Smooth muscle cell (in vitro differentiated cells): ENCODE data around the gene STK4. TPM values are rescaled to one million over a fixed set of nuclear protein-coding genes. Genes with fewer than 3 reads are reported as not detected.
"Not testable (repeated sequence)": the region's sequence is repeated elsewhere in the genome, so short reads cannot be mapped to it uniquely, and the experiment has no call there.

ENCODE experiments used
- DNase-seq: peaks from one replicate; lab custom pipeline; 2025; ENCODE audit not compliant: unreplicated experiment; lab: John Stamatoyannopoulos, UW
- H2AFZ ChIP-seq: fragments of 200-600 bp; sonication (generic); 2 replicates; pipeline ENCODE4 v1.6.0; 2016; ENCODE audit warnings: antibody characterized with exemption, low read depth, mild to moderate bottlenecking
- H3F3A ChIP-seq: fragments of 200-600 bp; sonication (generic); 2 replicates; pipeline ENCODE4 v1.6.0; 2017; ENCODE audit warnings: antibody characterized with exemption, low read depth
- H3K27ac ChIP-seq: fragments of 200-600 bp; sonication (generic); 2 replicates; pipeline ENCODE4 v1.5.1; 2016; ENCODE audit warnings: low read depth, mild to moderate bottlenecking
- H3K27me3 ChIP-seq: fragments of 200-600 bp; sonication (generic); 2 replicates; pipeline ENCODE4 v1.6.1; 2016; ENCODE audit warnings: low read depth, mild to moderate bottlenecking
- H3K36me3 ChIP-seq: fragments of 200-600 bp; sonication (generic); 2 replicates; pipeline ENCODE4 v1.5.1; 2016; ENCODE audit warnings: low read depth
- H3K4me1 ChIP-seq: fragments of 200-600 bp; sonication (generic); 2 replicates; pipeline ENCODE4 v1.5.1; 2016; ENCODE audit warnings: low read depth
- H3K4me2 ChIP-seq: fragments of 200-600 bp; sonication (generic); 2 replicates; pipeline ENCODE4 v1.6.0; 2016; ENCODE audit warnings: mild to moderate bottlenecking
- H3K4me3 ChIP-seq: fragments of 200-600 bp; sonication (generic); 2 replicates; pipeline ENCODE4 v1.5.1; 2016; ENCODE audit warnings: mild to moderate bottlenecking
- H3K79me2 ChIP-seq: fragments of 200-600 bp; sonication (generic); 2 replicates; pipeline ENCODE4 v1.6.0; 2016; ENCODE audit warnings: low read depth, mild to moderate bottlenecking
- H3K9ac ChIP-seq: fragments of 200-600 bp; sonication (generic); 2 replicates; pipeline ENCODE4 v1.6.0; 2016; ENCODE audit warnings: low read depth
- H3K9me3 ChIP-seq: fragments of 200-600 bp; sonication (generic); replicated peaks from 2 replicates; pipeline ENCODE4 v1.5.1; 2016; ENCODE audit warnings: low read depth
- H4K20me1 ChIP-seq: fragments of 200-600 bp; sonication (generic); 2 replicates; pipeline ENCODE4 v1.6.0; 2016; ENCODE audit warnings: low read depth
- CTCF ChIP-seq: fragments of 200-600 bp; sonication (generic); IDR thresholded peaks from 2 replicates; pipeline ENCODE4 v1.5.1; 2017; ENCODE audit warnings: borderline replicate concordance, mild to moderate bottlenecking, antibody characterized with exemption; ENCODE audit not compliant: insufficient read depth, poor library complexity, severe bottlenecking
- WGBS: methylation state at CpG from one replicate; pipeline ENCODE4 v1.1.7; 2016; ENCODE audit warnings: low lambda C conversion rate; 5-methylcytosine and 5-hydroxymethylcytosine counted together
- polyA plus RNA-seq: library from polyadenylated mRNA; unstranded; fragments of >200 nt; fragmentation: Nextera tagmentation; extraction: Ambion mirVana; gene quantifications from 2 replicates; pipeline ENCODE4 v1.2.1, GENCODE V29; 2016
- total RNA-seq: library from RNA; depleted of rRNA; stranded (reverse); fragments of >200 nt; gene quantifications from 2 replicates; pipeline ENCODE4 v1.2.3, GENCODE V29; 2014

Gene STK4
- total and polyA plus RNA-seq, 2 experiments from 2014 or later, result 16.8 to 33.5 TPM

DNA sequence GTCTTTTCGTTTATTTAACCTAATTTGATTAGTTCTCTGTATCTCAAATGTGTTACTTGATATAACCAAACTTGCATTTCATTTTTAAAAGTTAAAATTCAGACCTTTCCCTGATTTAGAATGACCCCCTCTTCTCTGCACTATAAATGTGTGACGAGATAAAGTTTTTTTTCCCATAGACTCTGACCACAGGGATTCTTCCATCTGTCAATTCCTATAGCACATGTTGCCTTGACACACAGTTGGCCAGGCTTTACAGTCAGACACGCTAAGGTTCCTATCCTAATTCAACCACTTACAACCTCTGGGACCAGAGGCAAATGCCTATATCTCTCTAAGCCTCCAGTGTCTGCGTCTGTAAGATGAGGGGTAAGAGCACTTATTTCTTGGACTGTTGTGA is 94.0 kb downstream of the STK4 start:
- Histone ChIP-seq H3K9me3 (no peaks in the 10 kb centered on the region), H3K9ac (peak overlapping the region; percentile 39), H4K20me1 (no peaks in the 10 kb centered on the region), H3F3A (peaks cover 19% of the 10 kb centered on the region), H3K36me3 (no peaks in the 10 kb centered on the region), H2AFZ (no peak overlapping the region), H3K4me2 (peak overlapping the region; percentile 50), H3K27ac (peak overlapping the region; percentile 78), H3K79me2 (peaks cover 13% of the 10 kb centered on the region), H3K27me3 (no peaks in the 10 kb centered on the region), H3K4me1 (no peaks in the 10 kb centered on the region), H3K4me3 (no peak overlapping the region)
- TF ChIP-seq CTCF, result no peak
- no peak for DNase-seq
- WGBS, result 41% methylated on average over 4 of the region's 4 CpGs

DNA sequence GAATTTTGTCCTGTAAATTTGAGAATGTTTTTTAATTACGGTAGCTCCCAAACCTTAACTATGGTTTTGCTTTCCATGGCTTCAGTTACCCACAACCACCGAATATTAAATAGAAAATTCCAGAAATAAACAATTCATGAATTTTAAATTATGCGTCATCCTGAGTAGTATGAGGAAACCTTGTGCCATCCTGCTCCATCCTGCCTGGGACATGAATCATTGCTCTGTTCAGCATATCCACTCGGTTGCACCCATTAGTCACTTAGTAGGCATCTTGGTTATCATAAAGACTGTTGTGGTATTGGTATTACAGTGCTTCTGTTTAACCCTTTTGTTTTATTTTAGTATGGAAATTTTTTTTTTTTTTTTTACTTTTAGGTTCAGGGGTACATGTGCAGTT is 94.9 kb downstream of the STK4 start:
- no peaks in the 10 kb centered on the region for H3K9me3 ChIP-seq
- H4K20me1 ChIP-seq, result no peaks in the 10 kb centered on the region
- H3K79me2 ChIP-seq, result peaks cover 17% of the 10 kb centered on the region
- no peak overlapping the region for H3K4me3 ChIP-seq
- H2AFZ ChIP-seq, result no peak overlapping the region
- no peak for TF ChIP-seq CTCF
- H3K36me3 ChIP-seq, result no peaks in the 10 kb centered on the region
- peak overlapping the region; percentile 38 for H3K4me2 ChIP-seq
- DNase-seq, result no peak
- H3K4me1 ChIP-seq, result no peaks in the 10 kb centered on the region
- H3K27me3 ChIP-seq, result no peaks in the 10 kb centered on the region
- H3F3A ChIP-seq, result peaks cover 19% of the 10 kb centered on the region
- H3K9ac ChIP-seq, result peak overlapping the region; percentile 39
- peak overlapping the region; percentile 78 for H3K27ac ChIP-seq
- WGBS, result 51% methylated on average over 4 of the region's 4 CpGs

GRCh38 chr20:45063107-45063506 is 96.8 kb downstream of the STK4 start:
- not testable (repeated sequence) for H4K20me1 ChIP-seq, H3K9ac ChIP-seq, H3K9me3 ChIP-seq, H3K36me3 ChIP-seq, DNase-seq, H3K4me2 ChIP-seq, H3K27ac ChIP-seq, H2AFZ ChIP-seq, H3K27me3 ChIP-seq, H3K4me1 ChIP-seq, H3K4me3 ChIP-seq
- peaks cover 17% of the 10 kb centered on the region for H3K79me2 ChIP-seq
- 91% methylated on average over 2 of the region's 2 CpGs for WGBS
- H3F3A ChIP-seq, result peaks cover 21% of the 10 kb centered on the region

DNA sequence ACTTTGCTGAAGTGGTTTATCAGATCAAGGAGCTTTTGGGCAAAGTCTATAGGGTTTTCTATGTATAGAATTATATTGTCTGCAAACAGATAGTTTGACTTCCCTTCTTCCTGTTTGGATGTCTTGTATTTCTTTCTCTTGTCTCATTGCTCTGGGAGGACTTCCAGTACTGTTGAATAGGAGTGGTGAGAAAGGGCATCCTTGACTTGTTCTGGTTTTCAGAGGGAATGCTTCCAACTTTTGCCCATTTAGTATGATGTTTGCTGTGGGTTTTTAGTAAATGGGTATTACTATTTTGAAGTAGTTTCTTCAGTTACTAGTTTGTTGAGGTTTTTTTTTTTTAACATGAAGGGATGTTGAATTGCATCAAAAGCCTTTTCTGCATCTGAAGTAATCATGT is 98.5 kb downstream of the STK4 start:
- no peak overlapping the region for H3K9ac ChIP-seq
- TF ChIP-seq CTCF, result no peak
- no peaks in the 10 kb centered on the region for H3K4me1 ChIP-seq
- no peak overlapping the region for H3K27ac ChIP-seq
- H3K9me3 ChIP-seq, result no peaks in the 10 kb centered on the region
- H3K4me3 ChIP-seq, result no peak overlapping the region
- H3K79me2 ChIP-seq, result peaks cover 17% of the 10 kb centered on the region
- H4K20me1 ChIP-seq, result no peaks in the 10 kb centered on the region
- no peak for DNase-seq
- H2AFZ ChIP-seq, result no peak overlapping the region
- H3F3A ChIP-seq, result peaks cover 22% of the 10 kb centered on the region
- H3K27me3 ChIP-seq, result no peaks in the 10 kb centered on the region
- H3K4me2 ChIP-seq, result no peak overlapping the region
- no peaks in the 10 kb centered on the region for H3K36me3 ChIP-seq
